Keratinocyte (primary cell): ENCODE data around the gene TBX3. TPM values are rescaled to one million over a fixed set of nuclear protein-coding genes. Genes with fewer than 3 reads are reported as not detected.

ENCODE experiments used
- DNase-seq: peaks from one replicate; pipeline ENCODE4 v3.0.0-alpha.2; 2011; ENCODE audit warnings: low read depth, missing footprints, low spot score
- FAIRE-seq: peaks from 2 replicates; lab custom pipeline; 2011; peaks lifted over from hg19 to GRCh38; lab: Jason Lieb, UNC
- H2AFZ ChIP-seq: 2 replicates; pipeline ENCODE4 v1.6.0; 2012; ENCODE audit warnings: low read length, control low read depth, inconsistent platforms; ENCODE audit not compliant: control insufficient read depth
- H3K27ac ChIP-seq: 2 replicates; pipeline ENCODE4 v1.5.1; 2011; ENCODE audit warnings: low read length; ENCODE audit not compliant: control insufficient read depth, insufficient read depth
- H3K27me3 ChIP-seq: 3 replicates; pipeline ENCODE4 v1.6.0; 2011; ENCODE audit warnings: low read length; ENCODE audit not compliant: control insufficient read depth, insufficient read depth; ENCODE audit errors: extremely low read depth
- H3K36me3 ChIP-seq, 2 experiments: 2 replicates in 1 of 2; 3 replicates in 1 of 2; pipeline ENCODE4 v1.5.1; 2011; ENCODE audit warnings: low read length in 2 of 2, mild to moderate bottlenecking in 1 of 2; ENCODE audit not compliant: control insufficient read depth in 2 of 2, insufficient read depth in 2 of 2; ENCODE audit errors: extremely low read depth in 1 of 2
- H3K4me1 ChIP-seq: 3 replicates; pipeline ENCODE4 v1.5.1; 2011; ENCODE audit warnings: low read length; ENCODE audit not compliant: control insufficient read depth, insufficient read depth; ENCODE audit errors: extremely low read depth
- H3K4me2 ChIP-seq: 3 replicates; pipeline ENCODE4 v1.6.0; 2011; ENCODE audit warnings: low read depth, low read length; ENCODE audit not compliant: control insufficient read depth, insufficient read depth; ENCODE audit errors: extremely low read depth
- H3K4me3 ChIP-seq, 3 experiments: fragments of 200-600 bp in 1 of 3; sonication (generic) in 1 of 3; 2 replicates in 2 of 3; 3 replicates in 1 of 3; pipeline ENCODE4 v1.5.1; 2011 to 2016; ENCODE audit warnings: low read length in 3 of 3, mild to moderate bottlenecking in 3 of 3, control low read depth in 2 of 3, inconsistent platforms in 1 of 3, low read depth in 1 of 3, mixed read lengths in 1 of 3, mixed run types in 1 of 3, moderate library complexity in 1 of 3; ENCODE audit not compliant: control insufficient read depth in 2 of 3, insufficient read depth in 2 of 3; ENCODE audit errors: extremely low read depth in 1 of 3
- H3K79me2 ChIP-seq: 2 replicates; pipeline ENCODE4 v1.6.0; 2012; ENCODE audit warnings: low read length; ENCODE audit not compliant: control insufficient read depth, insufficient read depth
- H3K9ac ChIP-seq: 3 replicates; pipeline ENCODE4 v1.6.0; 2011; ENCODE audit warnings: low read length; ENCODE audit not compliant: control insufficient read depth, insufficient read depth; ENCODE audit errors: extremely low read depth
- H3K9me1 ChIP-seq: 3 replicates; pipeline ENCODE4 v1.6.0; 2011; ENCODE audit warnings: low read length; ENCODE audit not compliant: control insufficient read depth, insufficient read depth; ENCODE audit errors: extremely low read depth
- H3K9me3 ChIP-seq: 2 replicates; pipeline ENCODE4 v1.5.1; 2012; ENCODE audit warnings: low read depth, low read length; ENCODE audit not compliant: control insufficient read depth
- H4K20me1 ChIP-seq: 3 replicates; pipeline ENCODE4 v1.6.0; 2011; ENCODE audit warnings: low read length; ENCODE audit not compliant: control insufficient read depth, insufficient read depth; ENCODE audit errors: extremely low read depth
- CTCF ChIP-seq, 3 experiments: IDR thresholded peaks in 1 of 3; conservative IDR thresholded peaks in 1 of 3; optimal IDR thresholded peaks in 1 of 3; 2 replicates in 2 of 3; 3 replicates in 1 of 3; pipeline versions ENCODE3 to v1.5.1; 2011; ENCODE audit warnings: low read length in 3 of 3, mild to moderate bottlenecking in 3 of 3, moderate library complexity in 2 of 3, control low read depth in 1 of 3, inconsistent platforms in 1 of 3; ENCODE audit not compliant: insufficient read depth in 2 of 3; ENCODE audit errors: extremely low read depth in 1 of 3
- EZH2 ChIP-seq: IDR thresholded peaks from one replicate; pipeline ENCODE4 v1.6.1; 2012; ENCODE audit warnings: inconsistent platforms, mild to moderate bottlenecking, low read length, moderate library complexity
- dilution Hi-C: fragments of 300-500 bp; cut with MboI; formaldehyde crosslinking; loops from one replicate; pipeline ENCODE4 v1.7.0; 2020; ENCODE audit warnings: low sequenced_read_pairs; ENCODE audit not compliant: extremely low pct_ligation_motif_present
- polyA plus RNA-seq, 5 experiments: library from polyadenylated mRNA; depleted of rRNA in 3 of 5; stranded (reverse) in 3 of 5; stranded (forward) in 1 of 5; unstranded in 1 of 5; fragments of >200 nt; gene quantifications; 1 replicate in 1 of 5; 2 replicates in 3 of 5; 3 replicates in 1 of 5; pipeline versions ENCODE4 v1.2.1 to v1.2.3, GENCODE V29; 2011 to 2012; ENCODE audit warnings: missing spikeins in 2 of 5, low read depth in 1 of 5, low replicate concordance in 1 of 5

The TBX3 gene
- polyA plus RNA-seq, 1 donor (not counting 4 experiments of a cell fraction or from before 2014, with no cell fraction given): 7.8 TPM

GRCh38 chr12:114700392-114701103 is 16.6 kb upstream of the TBX3 start:
- DNase-seq (no peak), FAIRE-seq (no peak)
- no peak overlapping the region for H2AFZ ChIP-seq
- dilution Hi-C loops: no loop called here
- peaks cover 47% of the 10 kb centered on the region for H3K27me3 ChIP-seq
- no peaks in the 10 kb centered on the region for H3K36me3 ChIP-seq
- H3K4me1 ChIP-seq: no peaks in the 10 kb centered on the region
- H3K79me2 ChIP-seq: no peaks in the 10 kb centered on the region
- H4K20me1 ChIP-seq: no peaks in the 10 kb centered on the region
- H3K9ac ChIP-seq: no peak overlapping the region
- TF ChIP-seq EZH2 (no peak), CTCF (optimal IDR thresholded peaks at IDR 0.05 in 1 of 3, IDR thresholded peaks at IDR 0.05 in 1 of 3, conservative IDR thresholded peaks at IDR 0.05 in 1 of 3; ENCODE audit: extremely low read depth in 1 of 3, insufficient read depth in 2 of 3, low read length in 3 of 3) (no peak)
- no peak overlapping the region for H3K27ac ChIP-seq
- H3K4me2 ChIP-seq: no peak overlapping the region
- H3K9me3 ChIP-seq: no peaks in the 10 kb centered on the region
- H3K9me1 ChIP-seq: no peaks in the 10 kb centered on the region
- H3K4me3 ChIP-seq: no peak overlapping the region

GRCh38 chr12:114698566-114699163 is 14.7 kb upstream of the TBX3 start:
- Histone ChIP-seq H3K9me1 (no peaks in the 10 kb centered on the region), H3K4me2 (peak overlapping the region; percentile 84), H3K9ac (peak overlapping the region; percentile 23), H3K9me3 (no peaks in the 10 kb centered on the region), H3K4me1 (peaks cover 17% of the 10 kb centered on the region), H3K27ac (no peak overlapping the region), H3K79me2 (no peaks in the 10 kb centered on the region), H3K4me3 (peak overlapping the region in 2 of 3 experiments; percentile 62 to 63), H3K27me3 (peaks cover 40% of the 10 kb centered on the region), H4K20me1 (no peaks in the 10 kb centered on the region), H2AFZ (peak overlapping the region; percentile 77), H3K36me3 (no peaks in the 10 kb centered on the region)
- dilution Hi-C loops: no loop called here
- no peak for TF ChIP-seq EZH2
- TF ChIP-seq CTCF (optimal IDR thresholded peaks at IDR 0.05 in 1 of 3, IDR thresholded peaks at IDR 0.05 in 1 of 3, conservative IDR thresholded peaks at IDR 0.05 in 1 of 3; ENCODE audit: extremely low read depth in 1 of 3, insufficient read depth in 2 of 3, low read length in 3 of 3): no peak
- no peak for FAIRE-seq
- DNase-seq: no peak
